ENCODE results near the gene STING1.

DNA sequence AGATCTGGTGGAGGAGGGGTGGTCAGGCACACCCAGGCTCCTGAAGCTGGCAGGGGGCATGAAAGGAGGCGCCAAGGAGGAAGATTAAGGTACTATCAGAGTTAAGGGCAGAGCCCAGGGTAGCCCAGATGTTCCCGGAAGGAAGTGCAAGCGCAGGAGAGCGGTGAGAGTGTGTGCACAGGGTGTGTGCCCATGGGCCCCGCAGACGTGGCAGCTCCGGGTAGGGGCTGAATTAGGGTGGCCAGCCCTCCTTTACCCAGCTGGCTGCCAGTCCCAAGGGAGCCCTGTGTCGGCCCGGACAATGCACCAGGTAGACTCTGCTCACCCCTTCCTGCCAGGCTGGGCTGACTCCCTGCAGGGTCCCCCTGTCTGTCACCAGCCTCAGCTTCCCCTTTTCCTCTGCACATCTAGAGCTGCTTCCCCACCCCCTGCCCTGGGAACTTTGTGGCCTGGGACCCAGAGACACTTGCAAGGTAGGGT lies 11.7 kb downstream of the STING1 start, which contains the start of gene SMIM33:
- no peak for TF ChIP-seq GATA2 (IDR thresholded peaks at IDR 0.05; ENCODE audit: insufficient read depth, insufficient read length, low read depth, low read length)
- TF ChIP-seq, protein P1, sequence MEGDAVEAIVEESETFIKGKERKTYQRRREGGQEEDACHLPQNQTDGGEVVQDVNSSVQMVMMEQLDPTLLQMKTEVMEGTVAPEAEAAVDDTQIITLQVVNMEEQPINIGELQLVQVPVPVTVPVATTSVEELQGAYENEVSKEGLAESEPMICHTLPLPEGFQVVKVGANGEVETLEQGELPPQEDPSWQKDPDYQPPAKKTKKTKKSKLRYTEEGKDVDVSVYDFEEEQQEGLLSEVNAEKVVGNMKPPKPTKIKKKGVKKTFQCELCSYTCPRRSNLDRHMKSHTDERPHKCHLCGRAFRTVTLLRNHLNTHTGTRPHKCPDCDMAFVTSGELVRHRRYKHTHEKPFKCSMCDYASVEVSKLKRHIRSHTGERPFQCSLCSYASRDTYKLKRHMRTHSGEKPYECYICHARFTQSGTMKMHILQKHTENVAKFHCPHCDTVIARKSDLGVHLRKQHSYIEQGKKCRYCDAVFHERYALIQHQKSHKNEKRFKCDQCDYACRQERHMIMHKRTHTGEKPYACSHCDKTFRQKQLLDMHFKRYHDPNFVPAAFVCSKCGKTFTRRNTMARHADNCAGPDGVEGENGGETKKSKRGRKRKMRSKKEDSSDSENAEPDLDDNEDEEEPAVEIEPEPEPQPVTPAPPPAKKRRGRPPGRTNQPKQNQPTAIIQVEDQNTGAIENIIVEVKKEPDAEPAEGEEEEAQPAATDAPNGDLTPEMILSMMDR (IDR thresholded peaks at IDR 0.05; ENCODE audit: extremely low read depth in 1 of 2, insufficient read depth in 1 of 2, low read depth in 1 of 2, low read length in 2 of 2), result no peak
- TF ChIP-seq POLR2A (IDR thresholded peaks at IDR 0.05; ENCODE audit: low read depth, low read length), result no peak
- no peak for TF ChIP-seq EZH2 (IDR thresholded peaks at IDR 0.05; ENCODE audit: borderline replicate concordance, low read depth, low read length, severe bottlenecking)
- TF ChIP-seq, protein P2, sequence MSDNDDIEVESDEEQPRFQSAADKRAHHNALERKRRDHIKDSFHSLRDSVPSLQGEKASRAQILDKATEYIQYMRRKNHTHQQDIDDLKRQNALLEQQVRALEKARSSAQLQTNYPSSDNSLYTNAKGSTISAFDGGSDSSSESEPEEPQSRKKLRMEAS (IDR thresholded peaks at IDR 0.05; ENCODE audit: insufficient read depth, insufficient read length), result no peak
- no peak for TF ChIP-seq FOS (IDR thresholded peaks at IDR 0.05; ENCODE audit: borderline replicate concordance, insufficient read depth, low read length)
- TF ChIP-seq POLR2AphosphoS5 (IDR thresholded peaks at IDR 0.05; ENCODE audit: insufficient read depth, low read depth, low read length), result no peak
- no peak for TF ChIP-seq JUN (IDR thresholded peaks at IDR 0.05; ENCODE audit: borderline replicate concordance, insufficient read depth, insufficient read length, low read depth)

All from endothelial cell of umbilical vein (primary cell).